KMS-11 (cell line): ENCODE measurements around the gene MTAP.

Experiments
- H2AFZ ChIP-seq: fragments of 200-600 bp; sonication (generic); 2 replicates; pipeline ENCODE4 v1.6.1; 2016; ENCODE audit warnings: antibody characterized with exemption, mixed run types, low read depth
- H3K27ac ChIP-seq: fragments of 200-600 bp; sonication (generic); 2 replicates; pipeline ENCODE4 v1.6.1; 2016; ENCODE audit warnings: mild to moderate bottlenecking, mixed run types
- H3K27me3 ChIP-seq: fragments of 200-600 bp; sonication (generic); 2 replicates; pipeline ENCODE4 v1.6.1; 2017; ENCODE audit warnings: mild to moderate bottlenecking, low read depth, mixed run types, moderate library complexity; ENCODE audit not compliant: insufficient read depth
- H3K36me3 ChIP-seq: fragments of 200-600 bp; sonication (generic); 2 replicates; pipeline ENCODE4 v1.6.1; 2017; ENCODE audit warnings: mild to moderate bottlenecking, mixed run types; ENCODE audit not compliant: insufficient read depth
- H3K4me1 ChIP-seq: fragments of 200-600 bp; sonication (generic); 2 replicates; pipeline ENCODE4 v1.6.1; 2016; ENCODE audit warnings: mild to moderate bottlenecking, low read depth, mixed run types; ENCODE audit not compliant: poor library complexity, severe bottlenecking
- H3K4me2 ChIP-seq: fragments of 200-600 bp; sonication (generic); 2 replicates; pipeline ENCODE4 v1.7.0; 2016; ENCODE audit warnings: mild to moderate bottlenecking, mixed run types
- H3K4me3 ChIP-seq: fragments of 200-600 bp; sonication (generic); IDR thresholded peaks from 2 replicates; pipeline ENCODE4 v1.6.1; 2017; ENCODE audit warnings: low read depth, low read length, mixed read lengths; ENCODE audit not compliant: insufficient read depth
- H3K79me2 ChIP-seq: fragments of 200-600 bp; sonication (generic); 2 replicates; pipeline ENCODE4 v1.6.1; 2016; ENCODE audit warnings: low read depth, mixed run types; ENCODE audit not compliant: insufficient read depth
- H3K9ac ChIP-seq: fragments of 200-600 bp; sonication (generic); 2 replicates; pipeline ENCODE4 v1.6.1; 2016; ENCODE audit warnings: mild to moderate bottlenecking, mixed run types
- H4K20me1 ChIP-seq: fragments of 200-600 bp; sonication (generic); 2 replicates; pipeline ENCODE4 v1.6.1; 2016; ENCODE audit warnings: mild to moderate bottlenecking, mixed run types; ENCODE audit not compliant: insufficient read depth
- TF ChIP-seq, protein P1 (sequence below): fragments of 200-600 bp; sonication (generic); conservative IDR thresholded peaks from 2 replicates; pipeline ENCODE4 v1.6.1; 2017; ENCODE audit warnings: low read depth, mild to moderate bottlenecking, antibody characterized with exemption, low read length, moderate library complexity, mixed read lengths

The MTAP gene

GRCh38 chr9:21770871-21771560 is 31.4 kb upstream of the MTAP start:
- Histone ChIP-seq H3K4me1 (no peaks in the 10 kb centered on the region), H3K27me3 (peaks cover 9% of the 10 kb centered on the region; the same call in 1 of the 2 replicates), H3K79me2 (no peaks in the 10 kb centered on the region), H3K4me3 (no peak overlapping the region), H4K20me1 (no peaks in the 10 kb centered on the region), H3K9ac (no peak overlapping the region), H2AFZ (no peak overlapping the region), H3K36me3 (no peaks in the 10 kb centered on the region), H3K4me2 (no peak overlapping the region), H3K27ac (no peak overlapping the region)
- TF ChIP-seq, protein P1, sequence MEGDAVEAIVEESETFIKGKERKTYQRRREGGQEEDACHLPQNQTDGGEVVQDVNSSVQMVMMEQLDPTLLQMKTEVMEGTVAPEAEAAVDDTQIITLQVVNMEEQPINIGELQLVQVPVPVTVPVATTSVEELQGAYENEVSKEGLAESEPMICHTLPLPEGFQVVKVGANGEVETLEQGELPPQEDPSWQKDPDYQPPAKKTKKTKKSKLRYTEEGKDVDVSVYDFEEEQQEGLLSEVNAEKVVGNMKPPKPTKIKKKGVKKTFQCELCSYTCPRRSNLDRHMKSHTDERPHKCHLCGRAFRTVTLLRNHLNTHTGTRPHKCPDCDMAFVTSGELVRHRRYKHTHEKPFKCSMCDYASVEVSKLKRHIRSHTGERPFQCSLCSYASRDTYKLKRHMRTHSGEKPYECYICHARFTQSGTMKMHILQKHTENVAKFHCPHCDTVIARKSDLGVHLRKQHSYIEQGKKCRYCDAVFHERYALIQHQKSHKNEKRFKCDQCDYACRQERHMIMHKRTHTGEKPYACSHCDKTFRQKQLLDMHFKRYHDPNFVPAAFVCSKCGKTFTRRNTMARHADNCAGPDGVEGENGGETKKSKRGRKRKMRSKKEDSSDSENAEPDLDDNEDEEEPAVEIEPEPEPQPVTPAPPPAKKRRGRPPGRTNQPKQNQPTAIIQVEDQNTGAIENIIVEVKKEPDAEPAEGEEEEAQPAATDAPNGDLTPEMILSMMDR: no peak

GRCh38 chr9:21777701-21778100 is 24.7 kb upstream of the MTAP start:
- H3K4me3 ChIP-seq: no peak overlapping the region
- TF ChIP-seq, protein P1: no peak
- no peaks in the 10 kb centered on the region for H3K36me3 ChIP-seq
- no peak overlapping the region for H3K9ac ChIP-seq
- H2AFZ ChIP-seq: no peak overlapping the region
- H3K27ac ChIP-seq: no peak overlapping the region
- H3K4me2 ChIP-seq: no peak overlapping the region
- peaks cover 4% of the 10 kb centered on the region for H3K4me1 ChIP-seq
- H3K79me2 ChIP-seq: no peaks in the 10 kb centered on the region
- H4K20me1 ChIP-seq: no peaks in the 10 kb centered on the region
- H3K27me3 ChIP-seq: no peaks in the 10 kb centered on the region

DNA sequence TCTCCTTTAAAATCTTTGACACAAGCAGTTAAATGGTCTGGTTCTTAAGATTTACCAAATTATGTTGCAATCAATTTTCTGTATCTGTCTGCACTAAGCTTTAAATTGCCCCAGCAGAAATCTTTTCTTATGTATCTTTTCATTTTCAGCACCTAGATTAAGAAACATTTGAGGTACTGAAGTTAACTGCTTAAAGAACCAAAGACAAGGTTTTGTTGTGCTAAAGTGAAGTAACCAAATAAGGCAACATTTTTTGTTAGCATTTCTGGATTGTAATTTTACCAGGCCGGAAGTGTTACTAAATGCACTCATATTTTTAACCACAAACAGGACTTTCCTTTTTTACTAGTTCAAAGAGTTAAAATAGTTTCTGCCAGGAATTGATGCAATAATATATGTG is 24.1 kb upstream of the MTAP start:
- no peak overlapping the region for H3K9ac ChIP-seq
- H3K4me1 ChIP-seq: peaks cover 4% of the 10 kb centered on the region
- no peak overlapping the region for H3K4me3 ChIP-seq
- H3K36me3 ChIP-seq: no peaks in the 10 kb centered on the region
- H3K4me2 ChIP-seq: no peak overlapping the region
- H3K79me2 ChIP-seq: no peaks in the 10 kb centered on the region
- no peaks in the 10 kb centered on the region for H3K27me3 ChIP-seq
- H3K27ac ChIP-seq: no peak overlapping the region
- TF ChIP-seq, protein P1: no peak
- H4K20me1 ChIP-seq: no peaks in the 10 kb centered on the region
- H2AFZ ChIP-seq: no peak overlapping the region

GRCh38 chr9:21779397-21779796 is 23.0 kb upstream of the MTAP start:
- H3K79me2 ChIP-seq: no peaks in the 10 kb centered on the region
- no peak overlapping the region for H3K27ac ChIP-seq
- H4K20me1 ChIP-seq: no peaks in the 10 kb centered on the region
- H2AFZ ChIP-seq: no peak overlapping the region
- H3K36me3 ChIP-seq: no peaks in the 10 kb centered on the region
- no peak overlapping the region for H3K4me2 ChIP-seq
- peaks cover 4% of the 10 kb centered on the region for H3K4me1 ChIP-seq
- TF ChIP-seq, protein P1: no peak
- H3K4me3 ChIP-seq: no peak overlapping the region
- H3K27me3 ChIP-seq: no peaks in the 10 kb centered on the region
- H3K9ac ChIP-seq: no peak overlapping the region
